K562 (cell line): ENCODE results near the gene LHB. TPM values are rescaled to one million over a fixed set of nuclear protein-coding genes. Genes with fewer than 3 reads are reported as not detected.

Source experiments
- CTCF ChIP-seq, 3 experiments: IDR thresholded peaks in 2 of 3; conservative IDR thresholded peaks in 1 of 3; 2 replicates each; pipeline ENCODE4 v1.5.1; 2011 to 2012; ENCODE audit warnings: low read length in 3 of 3, mild to moderate bottlenecking in 3 of 3, control low read depth in 2 of 3, improper control_type of control experiment in 1 of 3, inconsistent platforms in 1 of 3, low read depth in 1 of 3, mixed read lengths in 1 of 3, moderate library complexity in 1 of 3; ENCODE audit not compliant: insufficient read depth in 2 of 3
- MAFG ChIP-seq: fragments of 450-650 bp; conservative IDR thresholded peaks from 2 replicates; pipeline ENCODE4 v1.6.1; 2016; ENCODE audit warnings: missing genetic modification characterization, missing compliant biosample characterization
- MTF1 ChIP-seq: fragments of 250-450 bp; sonication (Bioruptor Pico); IDR thresholded peaks from 2 replicates; pipeline ENCODE4 v1.9.0; 2021; ENCODE audit warnings: moderate library complexity, mild to moderate bottlenecking, inconsistent platforms, borderline replicate concordance
- POLR2B ChIP-seq: fragments of 450-650 bp; IDR thresholded peaks from 2 replicates; pipeline ENCODE4 v1.6.1; 2018; ENCODE audit warnings: low read depth; ENCODE audit not compliant: partially characterized antibody
- REST ChIP-seq, 2 experiments: fragments of 450-650 bp; formaldehyde crosslinking in 1 of 2; IDR thresholded peaks; 2 replicates each; pipeline versions ENCODE4 v1.4.0 to v1.6.1; 2014 to 2020; ENCODE audit warnings: mild to moderate bottlenecking in 2 of 2, borderline replicate concordance in 1 of 2, low read depth in 1 of 2
- SMARCA5 ChIP-seq: fragments of 450-650 bp; IDR thresholded peaks from 2 replicates; pipeline ENCODE4 v1.6.1; 2016
- TBP ChIP-seq: optimal IDR thresholded peaks from 2 replicates; pipeline ENCODE3; 2011; ENCODE audit warnings: low read depth, low read length, improper control_type of control experiment
- USF1 ChIP-seq: sonication (generic); formaldehyde crosslinking; IDR thresholded peaks from 2 replicates; pipeline ENCODE4 v1.9.0; 2022; ENCODE audit warnings: mild to moderate bottlenecking, missing genetic modification reagents
- ZFP91 ChIP-seq: sonication (generic); formaldehyde crosslinking; IDR thresholded peaks from 2 replicates; pipeline ENCODE4 v1.8.0; 2022; ENCODE audit warnings: mild to moderate bottlenecking, missing genetic modification reagents
- ZNF133 ChIP-seq: fragments of 250-450 bp; sonication (Bioruptor Pico); IDR thresholded peaks from 2 replicates; pipeline ENCODE4 v1.4.0; 2020; ENCODE audit warnings: mild to moderate bottlenecking
- ZNF146 ChIP-seq: IDR thresholded peaks from one replicate; pipeline ENCODE4 v1.6.1; 2018; ENCODE audit warnings: missing compliant biosample characterization; ENCODE audit not compliant: unreplicated experiment
- ZNF165 ChIP-seq: fragments of 250-450 bp; sonication (Bioruptor Pico); IDR thresholded peaks from 2 replicates; pipeline ENCODE4 v1.4.0; 2020; ENCODE audit warnings: borderline replicate concordance
- ZNF766 ChIP-seq: fragments of 200-800 bp; sonication (Bioruptor generic); conservative IDR thresholded peaks from 2 replicates; pipeline ENCODE4 v1.6.1; 2016; ENCODE audit warnings: missing genetic modification characterization, missing compliant biosample characterization
- polyA plus RNA-seq, 8 experiments: library from polyadenylated mRNA; depleted of rRNA in 4 of 8; stranded (reverse) in 5 of 8; unstranded in 3 of 8; fragments of >200 nt; fragmentation: Nextera tagmentation in 2 of 8; fragmentation: Illumina TruSeq in 1 of 8; extraction: Ambion mirVana in 2 of 8; extraction: Trizol in 1 of 8; gene quantifications; 2 replicates each; pipeline versions ENCODE4 v1.2.1 to v1.2.3, GENCODE V29; 2011 to 2014; ENCODE audit warnings: inconsistent platforms in 1 of 8, missing spikeins in 1 of 8
- total RNA-seq, 7 experiments: library from RNA; depleted of rRNA in 6 of 7; stranded (reverse); fragments of >200 nt in 6 of 7; fragmentation: Illumina TruSeq in 2 of 7; extraction: Trizol in 2 of 7; gene quantifications; 2 replicates each; pipeline versions ENCODE4 v1.2.1 to v1.2.3, GENCODE V29; 2011 to 2021; ENCODE audit warnings: low replicate concordance in 1 of 7

The LHB gene
- total and polyA plus RNA-seq, 9 of the 15 experiments (the other 6 are each of a cell fraction or from before 2014, with no cell fraction given) = 0.54 TPM; not detected in 8

GRCh38 chr19:49056101-49056901 is 39.4 kb upstream of the LHB start (continued):
- TF ChIP-seq ZNF133 (no peak), ZNF766 (CRISPR knock-in tag) (no peak), MAFG (no peak), ZNF146 (CRISPR knock-in tag) (no peak), ZFP91 (CRISPR knock-in tag) (no peak), USF1 (CRISPR knock-in tag) (no peak), REST (IDR thresholded peaks at IDR 0.05; ENCODE audit: borderline replicate concordance) (no peak), REST (CRISPR knock-in tag; IDR thresholded peaks at IDR 0.05; ENCODE audit: low read depth) (no peak), CTCF (IDR thresholded peaks at IDR 0.05 in 2 of 3, conservative IDR thresholded peaks at IDR 0.05 in 1 of 3; ENCODE audit: insufficient read depth in 2 of 3, low read depth in 1 of 3, low read length in 3 of 3) (peak in 2 of 3 experiments; percentile 18 to 34; a peak in 2 of 6 replicates), TBP (no peak), SMARCA5 (no peak), POLR2B (no peak), ZNF165 (CRISPR knock-in tag) (no peak), MTF1 (CRISPR knock-in tag) (no peak)
